GM23338 (cell line): ENCODE results near the gene NCOR2. TPM values are rescaled to one million over a fixed set of nuclear protein-coding genes. Genes with fewer than 3 reads are reported as not detected.

Source experiments
- ATAC-seq: fragments of 200-7000 bp; cut with Tn5 transposase; 3 replicates; pipeline ENCODE4 v1.9.1; 2020
- DNase-seq: peaks from one replicate; pipeline ENCODE4 v3.0.0-alpha.2; 2015; ENCODE audit warnings: low spot score
- H2AFZ ChIP-seq: fragments of 200-600 bp; sonication (generic); 2 replicates; pipeline ENCODE4 v1.8.0; 2016; ENCODE audit warnings: antibody characterized with exemption, mild to moderate bottlenecking, moderate library complexity
- H3F3A ChIP-seq: fragments of 200-600 bp; sonication (generic); replicated peaks from 2 replicates; pipeline ENCODE4 v1.8.0; 2017; ENCODE audit warnings: antibody characterized with exemption, mixed run types, low read depth
- H3K27ac ChIP-seq: fragments of 200-600 bp; sonication (generic); 2 replicates; pipeline ENCODE4 v1.6.1; 2016; ENCODE audit warnings: low read depth
- H3K27me3 ChIP-seq: fragments of 200-600 bp; sonication (generic); 2 replicates; pipeline ENCODE4 v1.8.0; 2016; ENCODE audit warnings: mild to moderate bottlenecking, mixed run types, moderate library complexity; ENCODE audit not compliant: insufficient read depth
- H3K36me3 ChIP-seq: fragments of 200-600 bp; sonication (generic); 2 replicates; pipeline ENCODE4 v1.8.0; 2016; ENCODE audit warnings: mild to moderate bottlenecking; ENCODE audit not compliant: insufficient read depth
- H3K4me1 ChIP-seq: fragments of 200-600 bp; sonication (generic); 2 replicates; pipeline ENCODE4 v1.8.0; 2016; ENCODE audit warnings: mild to moderate bottlenecking, moderate library complexity; ENCODE audit not compliant: insufficient read depth
- H3K4me2 ChIP-seq: fragments of 200-600 bp; sonication (generic); 2 replicates; pipeline ENCODE4 v1.7.1; 2017; ENCODE audit warnings: mixed run types
- H3K4me3 ChIP-seq: fragments of 200-600 bp; sonication (generic); 2 replicates; pipeline ENCODE4 v1.6.1; 2016; ENCODE audit warnings: mixed run types
- H3K79me2 ChIP-seq: fragments of 200-600 bp; sonication (generic); replicated peaks from 2 replicates; pipeline ENCODE4 v1.8.0; 2017; ENCODE audit warnings: mild to moderate bottlenecking; ENCODE audit not compliant: insufficient read depth
- H3K9me2 ChIP-seq: fragments of 200-600 bp; sonication (generic); 2 replicates; pipeline ENCODE4 v1.8.0; 2017; ENCODE audit not compliant: insufficient read depth
- H4K20me1 ChIP-seq: fragments of 200-600 bp; sonication (generic); replicated peaks from 2 replicates; pipeline ENCODE4 v1.8.0; 2017; ENCODE audit warnings: mild to moderate bottlenecking; ENCODE audit not compliant: insufficient read depth
- H3K27ac Mint-ChIP-seq: 2 replicates; pipeline ENCODE4 v1.8.0; 2020; ENCODE audit warnings: inconsistent platforms, mild to moderate bottlenecking, moderate library complexity, mixed read lengths
- H3K27me3 Mint-ChIP-seq: 3 replicates; pipeline ENCODE4 v1.8.0; 2022; ENCODE audit warnings: low read depth, mild to moderate bottlenecking, moderate library complexity, mixed read lengths, inconsistent platforms; ENCODE audit not compliant: insufficient read depth, poor library complexity
- H3K36me3 Mint-ChIP-seq: 3 replicates; pipeline ENCODE4 v1.8.0; 2021; ENCODE audit warnings: low read depth, mild to moderate bottlenecking, inconsistent platforms, moderate library complexity, mixed read lengths
- H3K4me1 Mint-ChIP-seq: 3 replicates; pipeline ENCODE4 v1.8.0; 2020; ENCODE audit warnings: mild to moderate bottlenecking, inconsistent platforms, mixed read lengths
- H3K4me3 Mint-ChIP-seq: 3 replicates; pipeline ENCODE4 v1.8.0; 2021; ENCODE audit warnings: moderate library complexity, mild to moderate bottlenecking, inconsistent platforms, mixed read lengths
- H3K9me3 Mint-ChIP-seq: 3 replicates; pipeline ENCODE4 v1.8.0; 2020; ENCODE audit warnings: moderate library complexity, mild to moderate bottlenecking, inconsistent platforms, mixed read lengths
- CTCF ChIP-seq, 2 experiments: fragments of 200-600 bp in 1 of 2; sonication (generic) in 1 of 2; conservative IDR thresholded peaks; 2 replicates each; pipeline versions ENCODE4 v1.5.1 to v1.6.1; 2016 to 2017; ENCODE audit warnings: antibody characterized with exemption in 2 of 2, low read depth in 2 of 2, mild to moderate bottlenecking in 2 of 2, moderate library complexity in 1 of 2
- EZH2 ChIP-seq: fragments of 200-600 bp; sonication (generic); IDR thresholded peaks from one replicate; pipeline ENCODE4 v1.8.0; 2017; ENCODE audit warnings: antibody characterized with exemption, mild to moderate bottlenecking, low read depth; ENCODE audit not compliant: unreplicated experiment
- JUNB ChIP-seq: IDR thresholded peaks from one replicate; pipeline ENCODE4 v1.6.1; 2016; ENCODE audit warnings: antibody characterized with exemption; ENCODE audit not compliant: unreplicated experiment
- NANOG ChIP-seq: IDR thresholded peaks from 2 replicates; pipeline ENCODE4 v1.6.1; 2016; ENCODE audit warnings: antibody characterized with exemption, borderline replicate concordance
- REST ChIP-seq: IDR thresholded peaks from one replicate; pipeline ENCODE4 v1.6.1; 2018; ENCODE audit warnings: antibody characterized with exemption; ENCODE audit not compliant: unreplicated experiment
- STAT1 ChIP-seq: IDR thresholded peaks from one replicate; pipeline ENCODE4 v1.6.1; 2016; ENCODE audit warnings: antibody characterized with exemption; ENCODE audit not compliant: unreplicated experiment
- ZNF114 ChIP-seq: fragments of 250-450 bp; sonication (Bioruptor Pico); IDR thresholded peaks from 2 replicates; pipeline ENCODE4 v1.5.0; 2020; ENCODE audit warnings: mild to moderate bottlenecking, moderate library complexity
- ZNF331 ChIP-seq: fragments of 250-450 bp; sonication (Bioruptor Pico); IDR thresholded peaks from 2 replicates; pipeline ENCODE4 v1.5.0; 2020; ENCODE audit warnings: low read depth, mild to moderate bottlenecking, moderate library complexity
- ZNF462 ChIP-seq: fragments of 250-450 bp; sonication (Bioruptor Pico); IDR thresholded peaks from 2 replicates; pipeline ENCODE4 v1.5.0; 2020; ENCODE audit warnings: mild to moderate bottlenecking, moderate library complexity
- polyA plus RNA-seq: library from polyadenylated mRNA; unstranded; fragments of >200 nt; fragmentation: Nextera tagmentation; extraction: Ambion mirVana; gene quantifications from 2 replicates; pipeline ENCODE4 v1.2.1, GENCODE V29; 2016
- total RNA-seq: library from RNA; depleted of rRNA; stranded (reverse); fragments of >200 nt; shearing (Covaris generic); gene quantifications from 2 replicates; pipeline ENCODE4 v1.2.3, GENCODE V29; 2014

Gene NCOR2
- total and polyA plus RNA-seq, 2 experiments from 2014 or later, result 69.6 to 190 TPM

GRCh38 chr12:124612410-124612680 is 44.9 kb upstream of the NCOR2 start:
- Mint-ChIP-seq H3K4me1 (peaks cover 8% of the 10 kb centered on the region), H3K27me3 (peaks cover 8% of the 10 kb centered on the region), H3K4me3 (no peak overlapping the region), H3K36me3 (no peaks in the 10 kb centered on the region), H3K27ac (no peak overlapping the region), H3K9me3 (peaks cover 13% of the 10 kb centered on the region; the same call in 1 of the 3 replicates)
- no peaks in the 10 kb centered on the region for H3F3A ChIP-seq
- H3K27ac ChIP-seq, result no peak overlapping the region
- no peaks in the 10 kb centered on the region for H3K36me3 ChIP-seq
- ATAC-seq (no peak), DNase-seq (no peak)
- no peak overlapping the region for H2AFZ ChIP-seq
- H4K20me1 ChIP-seq, result no peaks in the 10 kb centered on the region
- no peaks in the 10 kb centered on the region for H3K27me3 ChIP-seq
- no peak overlapping the region for H3K4me2 ChIP-seq
- no peak overlapping the region for H3K4me3 ChIP-seq
- H3K4me1 ChIP-seq, result peaks cover 4% of the 10 kb centered on the region
- H3K9me2 ChIP-seq, result no peaks in the 10 kb centered on the region
- H3K79me2 ChIP-seq, result no peaks in the 10 kb centered on the region
- TF ChIP-seq ZNF462 (CRISPR knock-in tag) (no peak), CTCF (conservative IDR thresholded peaks at IDR 0.05; ENCODE audit: low read depth in 2 of 2) (no peak), JUNB (no peak), ZNF114 (CRISPR knock-in tag) (no peak), NANOG (no peak), REST (no peak), EZH2 (no peak), ZNF331 (no peak), STAT1 (no peak)
